ENCODE data around the gene SDCBP2. TPM values are rescaled to one million over a fixed set of nuclear protein-coding genes. Genes with fewer than 3 reads are reported as not detected.

Gene SDCBP2
- polyA plus RNA-seq, 1 donor (not counting 4 experiments of a cell fraction or from before 2014, with no cell fraction given), result 36.0 TPM

DNA sequence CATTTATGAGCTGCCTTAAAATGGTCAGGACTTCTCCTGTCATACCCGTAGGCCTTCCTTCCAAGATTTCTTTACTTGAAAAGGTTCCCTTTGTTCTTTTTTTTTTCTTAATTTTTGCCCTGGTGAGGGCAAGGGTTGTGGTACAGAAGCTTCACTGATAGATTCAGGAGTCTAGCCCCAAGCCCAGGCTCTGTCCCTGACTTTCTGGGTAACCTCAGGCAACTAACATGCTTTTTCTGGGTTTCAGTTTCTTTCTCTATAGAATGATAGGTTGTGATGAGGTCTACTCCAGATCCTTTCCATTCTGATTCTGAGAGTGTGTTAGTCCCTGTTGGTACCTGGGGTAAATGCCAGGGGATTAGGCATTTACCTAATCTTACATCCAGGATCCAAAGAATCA lies 41.6 kb downstream of the SDCBP2 start:
- Histone ChIP-seq H3K4me2 (ENCODE audit: control insufficient read depth, extremely low read depth, insufficient read depth, low read depth, low read length) (no peak overlapping the region), H3K27ac (ENCODE audit: control insufficient read depth, insufficient read depth, low read length) (no peak overlapping the region), H3K9ac (ENCODE audit: control insufficient read depth, extremely low read depth, insufficient read depth, low read length) (no peak overlapping the region), H3K36me3 (ENCODE audit: control insufficient read depth in 2 of 2, extremely low read depth in 1 of 2, insufficient read depth in 2 of 2, low read length in 2 of 2) (no peaks in the 10 kb centered on the region), H3K9me1 (ENCODE audit: control insufficient read depth, extremely low read depth, insufficient read depth, low read length) (no peaks in the 10 kb centered on the region), H3K79me2 (ENCODE audit: control insufficient read depth, insufficient read depth, low read length) (no peaks in the 10 kb centered on the region), H3K4me1 (ENCODE audit: control insufficient read depth, extremely low read depth, insufficient read depth, low read length) (no peaks in the 10 kb centered on the region), H3K9me3 (ENCODE audit: control insufficient read depth, low read depth, low read length) (no peaks in the 10 kb centered on the region), H3K27me3 (ENCODE audit: control insufficient read depth, extremely low read depth, insufficient read depth, low read length) (no peaks in the 10 kb centered on the region), H4K20me1 (ENCODE audit: control insufficient read depth, extremely low read depth, insufficient read depth, low read length) (no peaks in the 10 kb centered on the region), H3K4me3 (ENCODE audit: control insufficient read depth in 2 of 3, extremely low read depth in 1 of 3, insufficient read depth in 2 of 3, low read depth in 1 of 3, low read length in 3 of 3) (no peak overlapping the region), H2AFZ (ENCODE audit: control insufficient read depth, low read length) (no peak overlapping the region)
- FAIRE-seq, result no peak
- dilution Hi-C loops (cut with MboI; ENCODE audit: extremely low pct_ligation_motif_present, low sequenced_read_pairs), result no loop called here
- TF ChIP-seq EZH2 (IDR thresholded peaks at IDR 0.05; ENCODE audit: low read length) (no peak), CTCF (optimal IDR thresholded peaks at IDR 0.05 in 1 of 3, IDR thresholded peaks at IDR 0.05 in 1 of 3, conservative IDR thresholded peaks at IDR 0.05 in 1 of 3; ENCODE audit: extremely low read depth in 1 of 3, insufficient read depth in 2 of 3, low read length in 3 of 3) (no peak)
- DNase-seq (ENCODE audit: low read depth, low spot score), result no peak

DNA sequence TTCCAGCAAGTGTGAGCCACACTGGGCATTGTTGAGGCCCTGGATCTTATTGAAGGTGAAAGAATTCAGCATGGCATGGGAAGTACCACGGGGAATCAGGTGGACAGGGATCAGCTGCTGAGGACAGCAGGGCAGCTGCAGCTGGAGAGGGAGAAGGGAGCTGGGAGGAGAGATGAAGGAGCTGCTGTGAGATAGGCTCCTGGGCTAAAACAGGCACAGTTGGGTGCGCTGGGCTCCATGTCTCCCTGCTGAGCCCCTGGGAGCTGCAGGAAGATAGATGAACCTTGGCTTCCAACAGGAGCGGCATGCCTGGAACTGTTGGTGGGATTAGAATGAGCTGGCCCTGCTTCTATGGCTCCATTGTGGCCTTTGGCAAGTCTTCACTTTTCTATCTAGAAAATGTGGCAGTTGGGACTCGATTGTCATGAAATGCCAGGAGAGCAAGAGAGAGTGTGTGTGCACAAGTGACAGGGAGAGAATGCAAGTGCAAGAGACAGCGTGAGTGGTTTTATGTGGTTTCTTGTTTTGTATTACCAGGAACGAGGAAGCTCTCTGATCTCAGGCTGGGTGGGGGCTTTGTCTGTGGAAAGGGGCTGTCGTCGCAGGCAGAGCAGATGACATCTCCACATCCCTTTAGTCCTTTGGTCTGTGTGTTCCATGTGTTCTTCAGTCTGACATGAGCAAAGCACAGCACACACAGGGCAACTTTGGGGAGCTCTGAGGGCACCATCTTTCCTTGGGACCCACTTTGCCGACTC lies 42.5 kb downstream of the SDCBP2 start:
- no peak overlapping the region for H3K4me2 ChIP-seq (ENCODE audit: control insufficient read depth, extremely low read depth, insufficient read depth, low read depth, low read length)
- H4K20me1 ChIP-seq (ENCODE audit: control insufficient read depth, extremely low read depth, insufficient read depth, low read length), result no peaks in the 10 kb centered on the region
- H3K4me1 ChIP-seq (ENCODE audit: control insufficient read depth, extremely low read depth, insufficient read depth, low read length), result no peaks in the 10 kb centered on the region
- no peaks in the 10 kb centered on the region for H3K9me3 ChIP-seq (ENCODE audit: control insufficient read depth, low read depth, low read length)
- no peak for FAIRE-seq
- H3K36me3 ChIP-seq (ENCODE audit: control insufficient read depth in 2 of 2, extremely low read depth in 1 of 2, insufficient read depth in 2 of 2, low read length in 2 of 2), result no peaks in the 10 kb centered on the region
- H3K4me3 ChIP-seq (ENCODE audit: control insufficient read depth in 2 of 3, extremely low read depth in 1 of 3, insufficient read depth in 2 of 3, low read depth in 1 of 3, low read length in 3 of 3), result no peak overlapping the region
- H3K27ac ChIP-seq (ENCODE audit: control insufficient read depth, insufficient read depth, low read length), result no peak overlapping the region
- DNase-seq (ENCODE audit: low read depth, low spot score), result no peak
- TF ChIP-seq CTCF (optimal IDR thresholded peaks at IDR 0.05 in 1 of 3, IDR thresholded peaks at IDR 0.05 in 1 of 3, conservative IDR thresholded peaks at IDR 0.05 in 1 of 3; ENCODE audit: extremely low read depth in 1 of 3, insufficient read depth in 2 of 3, low read length in 3 of 3), result no peak
- TF ChIP-seq EZH2 (IDR thresholded peaks at IDR 0.05; ENCODE audit: low read length), result no peak
- dilution Hi-C loops (cut with MboI; ENCODE audit: extremely low pct_ligation_motif_present, low sequenced_read_pairs), result no loop called here
- no peak overlapping the region for H3K9ac ChIP-seq (ENCODE audit: control insufficient read depth, extremely low read depth, insufficient read depth, low read length)
- H3K27me3 ChIP-seq (ENCODE audit: control insufficient read depth, extremely low read depth, insufficient read depth, low read length), result no peaks in the 10 kb centered on the region
- no peak overlapping the region for H2AFZ ChIP-seq (ENCODE audit: control insufficient read depth, low read length)
- no peaks in the 10 kb centered on the region for H3K9me1 ChIP-seq (ENCODE audit: control insufficient read depth, extremely low read depth, insufficient read depth, low read length)
- no peaks in the 10 kb centered on the region for H3K79me2 ChIP-seq (ENCODE audit: control insufficient read depth, insufficient read depth, low read length)

Data from keratinocyte (primary cell).